ENCODE measurements around the gene KHDRBS1.
"Not testable (repeated sequence)": the region's sequence is repeated elsewhere in the genome, so short reads cannot be mapped to it uniquely, and the experiment has no call there.

Gene KHDRBS1

DNA sequence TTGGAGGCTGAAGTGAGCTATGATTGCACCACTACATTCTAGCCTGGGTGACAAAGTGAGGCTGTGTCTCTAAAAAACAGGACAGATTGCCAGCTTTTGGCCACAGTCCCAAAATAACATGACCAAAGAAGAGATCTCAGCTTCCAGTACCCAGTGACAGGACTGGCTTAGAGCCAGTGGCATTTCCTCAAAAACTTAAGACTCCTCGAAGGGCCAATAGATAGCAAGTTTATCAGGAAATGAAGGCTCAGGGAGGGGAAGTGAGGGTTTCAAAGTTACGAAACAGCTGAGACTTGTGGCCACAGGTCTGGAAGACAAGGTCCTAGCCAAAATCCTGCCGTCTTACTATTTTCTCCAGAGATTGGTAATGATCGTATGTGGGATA lies 52.8 kb downstream of the KHDRBS1 start:
- DNase-seq: no peak

DNA sequence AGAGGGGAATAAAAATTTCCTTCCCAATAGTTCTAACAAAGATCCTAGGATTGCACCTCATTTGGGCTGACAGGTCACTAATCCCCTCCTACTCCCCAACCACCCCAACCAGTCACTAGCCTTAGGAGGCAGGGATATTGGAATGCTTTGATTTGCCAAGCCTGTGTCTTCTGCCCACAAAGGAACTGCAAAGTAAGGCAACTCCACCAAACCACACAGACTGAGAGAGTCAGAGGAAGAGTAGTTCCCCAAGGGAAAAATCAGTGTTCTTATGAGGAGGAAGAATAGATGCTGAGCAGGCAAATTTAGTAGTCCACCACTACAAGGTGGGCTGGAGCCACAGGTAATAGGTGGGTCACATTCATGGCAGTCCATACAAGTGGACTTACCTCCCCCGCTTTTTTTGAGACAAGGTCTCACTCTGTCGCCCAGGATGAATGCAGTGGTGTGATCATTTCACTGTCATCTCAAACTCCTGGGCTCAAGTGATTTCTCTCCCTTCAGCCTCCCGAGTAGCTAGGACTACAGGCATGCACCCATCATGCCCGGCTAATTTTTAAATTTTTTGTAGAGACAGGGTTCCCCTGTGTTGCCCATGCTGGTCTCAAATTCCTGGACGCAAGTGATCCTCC lies 55.4 kb downstream of the KHDRBS1 start:
- DNase-seq: no peak

DNA sequence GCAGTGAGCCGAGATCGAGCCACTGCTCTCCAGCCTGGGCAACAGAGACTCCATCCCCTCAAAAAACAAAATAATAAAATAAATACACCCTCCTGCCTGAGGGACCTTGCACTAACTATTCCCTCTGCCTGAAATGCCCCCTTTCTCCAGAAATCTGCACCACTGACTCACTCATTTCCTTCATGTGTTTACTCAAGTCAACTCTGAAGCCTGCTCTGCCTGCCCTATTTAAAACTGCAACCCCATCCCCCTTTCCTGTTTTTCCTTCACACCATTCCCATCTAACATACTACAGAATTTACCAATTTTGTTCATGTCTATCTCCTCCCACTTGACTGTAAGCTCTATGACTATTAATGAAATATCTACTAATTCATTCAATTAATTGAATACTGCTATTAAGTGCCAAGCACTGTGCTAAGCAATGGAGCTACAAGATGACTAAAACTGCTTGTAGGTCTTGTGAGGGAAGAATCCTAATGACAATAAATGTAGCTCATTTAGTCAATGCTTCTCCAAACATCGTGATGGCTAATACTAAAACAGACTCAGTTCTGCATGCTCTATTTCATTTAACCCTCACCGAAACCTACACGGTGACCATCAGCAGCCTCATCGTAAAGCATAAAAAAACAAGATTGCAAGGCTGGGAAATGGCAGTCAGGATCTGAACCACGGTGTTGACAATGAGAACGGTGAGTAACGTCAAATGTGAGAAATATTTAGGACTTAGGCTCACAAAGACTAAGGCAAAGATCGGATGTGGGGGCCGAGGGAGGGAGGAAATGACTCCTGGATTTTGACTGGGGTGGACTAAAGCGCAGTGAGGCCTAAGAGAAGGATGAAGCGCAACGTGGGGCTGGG lies 58.3 kb downstream of the KHDRBS1 start:
- no peak for DNase-seq

DNA sequence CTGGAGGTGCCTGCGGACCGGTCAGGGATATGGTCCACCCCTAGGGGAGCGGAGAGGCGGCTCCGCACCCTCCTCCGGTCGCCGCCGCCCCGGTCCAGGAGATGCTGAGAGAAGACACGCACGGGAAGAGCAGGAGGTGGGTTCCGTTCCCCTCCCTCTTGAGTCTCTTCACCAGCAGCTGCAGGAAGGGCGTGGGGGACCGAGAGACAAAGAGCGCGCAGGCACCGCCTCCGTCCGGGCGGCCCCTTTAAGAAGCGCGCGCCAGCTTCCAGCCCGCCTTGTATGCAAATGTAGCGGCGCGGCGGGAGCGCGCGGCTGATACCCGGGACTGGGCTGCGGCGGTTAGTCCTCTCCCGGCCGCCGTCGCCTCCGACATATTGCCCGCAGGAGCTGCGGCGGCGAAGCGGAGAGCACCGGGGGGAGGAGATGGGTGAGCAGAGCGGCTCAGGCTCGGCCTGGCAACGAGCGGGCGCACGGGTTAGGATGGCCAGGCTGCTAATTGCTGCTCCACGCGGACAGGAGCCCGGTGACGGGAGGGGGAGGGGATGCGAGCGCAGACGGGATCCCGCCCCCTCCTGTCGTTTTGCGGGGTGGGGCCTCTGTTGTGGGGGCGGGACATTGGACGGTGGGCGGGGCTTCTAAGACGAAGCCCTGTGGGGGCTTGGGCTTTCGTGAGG lies 59.1 kb downstream of the KHDRBS1 start, which contains the start of gene TMEM39B:
Gene TMEM39B (plus strand): TSS at position 318 of the 677 bp plus-strand sequence. CDS start 109 bp downstream, at position 427.
- peak; percentile 87 for DNase-seq

DNA sequence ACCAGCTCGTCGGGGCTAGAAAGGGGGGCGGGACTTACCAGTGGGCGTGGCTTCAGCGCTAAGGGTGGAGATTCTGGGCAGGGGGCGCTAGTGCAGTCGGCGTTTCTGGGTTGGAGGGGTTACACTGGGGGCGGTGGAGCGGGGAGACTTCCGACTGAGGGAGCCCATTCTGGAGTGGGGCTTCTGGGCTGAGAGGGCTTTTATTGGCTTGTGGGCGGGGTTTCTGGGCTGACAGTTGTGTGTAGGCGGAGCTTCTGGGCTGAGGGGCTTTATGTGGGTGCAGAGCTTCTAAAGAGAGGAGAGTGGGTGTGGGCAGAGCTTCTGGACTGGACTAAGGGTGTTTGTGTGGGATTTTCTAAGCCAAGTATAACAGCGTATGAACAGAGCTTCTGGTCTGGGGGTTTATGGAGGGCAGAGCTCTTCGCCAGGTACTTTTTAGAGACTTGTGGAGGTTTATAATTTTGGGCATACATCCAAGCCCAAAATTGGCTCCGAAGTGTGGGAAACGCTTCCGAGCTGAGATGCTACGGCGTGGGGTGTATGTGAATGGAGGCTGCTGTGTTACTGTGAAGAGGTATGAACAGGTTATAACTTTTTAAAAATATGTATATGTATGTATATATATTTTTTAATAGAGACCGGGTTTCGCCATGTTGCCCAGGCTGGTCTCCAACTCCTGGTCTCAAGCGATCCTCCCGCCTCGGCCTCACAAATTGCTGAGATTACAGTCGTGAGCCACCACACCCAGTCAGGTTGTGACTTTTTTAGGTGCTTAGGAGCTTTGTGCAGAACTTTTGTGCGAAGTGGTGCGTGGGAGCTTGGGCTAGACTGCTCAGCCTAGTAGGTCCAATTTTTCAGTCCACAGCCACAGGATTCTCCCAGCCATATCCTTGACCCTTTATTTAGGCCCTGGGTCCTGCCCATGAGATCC lies 59.9 kb downstream of the KHDRBS1 start:
- DNase-seq: no peak

DNA sequence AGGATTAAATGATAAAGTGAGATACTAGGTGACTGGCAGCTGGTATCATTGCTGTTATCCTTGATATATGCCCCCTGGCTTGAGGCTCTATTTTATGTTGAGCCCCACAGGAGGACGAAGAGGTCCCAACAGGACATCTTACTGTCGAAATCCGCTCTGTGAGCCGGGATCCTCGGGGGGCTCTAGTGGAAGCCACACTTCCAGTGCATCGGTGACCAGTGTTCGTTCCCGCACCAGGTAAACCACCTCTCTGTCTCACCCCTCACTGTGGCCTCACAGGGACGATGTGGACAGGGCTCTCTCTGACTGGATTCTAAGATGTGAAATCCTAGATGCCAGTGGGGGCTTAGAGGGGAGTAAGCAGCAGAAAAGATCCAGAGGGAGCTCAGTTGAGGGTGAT lies 61.2 kb downstream of the KHDRBS1 start:
- no peak for DNase-seq

DNA sequence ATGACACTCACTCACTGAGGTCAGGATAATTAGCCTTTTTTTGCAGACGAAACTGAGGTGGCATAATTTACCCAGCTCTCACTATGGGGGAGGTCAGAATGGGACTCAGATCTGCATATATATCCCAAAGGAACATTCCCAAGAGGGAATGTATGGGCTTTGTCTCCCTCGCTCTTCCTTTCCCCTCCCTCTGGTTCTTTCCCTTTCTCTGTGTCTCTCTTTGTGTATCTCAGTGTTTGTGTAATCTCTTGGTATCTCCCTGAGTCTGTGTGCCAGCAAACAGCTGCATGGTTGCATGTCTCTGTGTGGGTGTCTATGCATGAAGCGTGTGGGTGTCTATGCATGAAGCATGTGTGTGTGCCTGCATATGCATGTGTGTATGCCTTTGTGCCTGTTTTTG lies 63.8 kb downstream of the KHDRBS1 start:
- no peak for DNase-seq

DNA sequence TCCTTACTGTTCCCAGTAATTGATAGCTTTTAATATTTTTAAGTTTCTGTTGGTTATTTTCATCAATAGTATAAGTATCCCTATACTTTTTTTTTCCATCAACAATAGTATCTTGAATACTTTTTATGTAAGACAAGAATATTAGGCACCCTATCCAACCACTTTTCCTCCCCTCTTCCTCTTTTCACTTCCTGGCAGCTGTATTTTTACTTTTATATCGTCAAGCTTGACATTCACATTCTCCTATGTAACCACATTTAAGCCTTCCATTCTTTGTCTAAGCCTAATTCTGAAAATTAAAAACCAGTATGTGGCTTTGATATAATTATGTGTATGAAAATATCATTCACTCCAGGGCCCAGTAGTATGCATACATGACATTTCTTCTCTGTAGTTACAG lies 68.4 kb downstream of the KHDRBS1 start:
- DNase-seq: no peak

DNA sequence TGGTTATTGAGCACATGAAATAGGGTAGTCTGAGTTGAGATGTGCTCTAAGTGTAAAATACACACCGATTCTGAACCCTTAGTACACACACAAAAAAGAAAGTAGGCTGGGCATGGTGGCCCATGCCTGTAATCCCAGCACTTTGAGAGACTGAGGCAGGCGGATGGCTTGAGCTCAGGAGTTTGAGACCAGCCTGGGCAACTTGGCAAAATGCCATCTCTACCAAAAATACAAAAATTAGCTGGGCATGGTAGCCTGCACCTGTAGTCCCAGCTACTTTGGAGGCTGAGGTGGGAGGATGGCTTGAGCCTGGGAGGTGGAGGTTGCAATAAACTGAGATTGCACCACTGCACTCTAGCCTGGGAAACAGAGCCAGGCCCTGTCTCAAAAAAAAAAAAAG lies 72.7 kb downstream of the KHDRBS1 start:
- DNase-seq: not testable (repeated sequence)

DNA sequence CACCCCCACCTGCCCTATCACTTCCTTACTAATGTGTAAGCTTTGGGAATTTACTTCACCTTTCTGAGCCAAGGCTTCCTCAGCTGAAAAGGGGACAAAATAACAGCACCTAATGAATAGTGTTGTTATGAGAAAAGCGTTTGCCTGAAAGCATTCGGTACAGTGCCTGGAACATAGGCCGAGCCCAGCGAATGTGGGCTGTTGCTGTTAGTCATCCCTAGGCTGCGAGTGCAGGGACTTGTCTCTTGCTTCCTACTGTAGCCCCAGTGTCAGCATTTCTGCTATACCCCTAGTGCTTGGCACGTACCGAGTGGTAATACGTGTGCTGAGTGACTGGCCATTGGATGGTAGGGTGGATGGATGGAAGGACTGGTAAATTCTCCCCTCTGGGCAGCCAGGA lies 77.5 kb downstream of the KHDRBS1 start:
- DNase-seq: no peak

DNA sequence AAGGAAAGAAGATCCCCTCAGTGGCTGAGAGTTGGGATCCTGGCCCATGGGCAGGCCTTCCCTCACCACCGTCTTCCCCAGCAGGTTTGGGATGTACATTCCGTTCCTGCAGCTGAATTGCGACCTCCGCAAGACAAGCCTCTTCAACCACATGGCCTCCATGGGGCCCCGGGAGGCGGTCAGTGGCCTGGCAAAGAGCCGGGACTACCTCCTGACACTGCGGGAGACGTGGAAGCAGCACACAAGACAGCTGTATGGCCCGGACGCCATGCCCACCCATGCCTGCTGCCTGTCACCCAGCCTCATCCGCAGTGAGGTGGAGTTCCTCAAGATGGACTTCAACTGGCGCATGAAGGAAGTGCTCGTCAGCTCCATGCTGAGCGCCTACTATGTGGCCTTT lies 77.9 kb downstream of the KHDRBS1 start:
- no peak for DNase-seq

Measured in activated CD4-positive, alpha-beta T cell treated with anti-CD3 and anti-CD28 coated beads for 1 hour (primary cell).